Hepatocyte (in vitro differentiated cells): ENCODE measurements around the gene NCLN.

ENCODE experiments used
- CTCF ChIP-seq: fragments of 200-600 bp; sonication (generic); IDR thresholded peaks from 2 replicates; pipeline ENCODE4 v1.5.1; 2016; ENCODE audit warnings: antibody characterized with exemption, mild to moderate bottlenecking; ENCODE audit not compliant: poor library complexity
- EZH2 ChIP-seq: fragments of 200-600 bp; sonication (generic); IDR thresholded peaks from 2 replicates; pipeline ENCODE4 v1.6.1; 2016; ENCODE audit warnings: antibody characterized with exemption, mild to moderate bottlenecking, borderline replicate concordance
- EZH2phosphoT487 ChIP-seq: fragments of 200-600 bp; sonication (generic); IDR thresholded peaks from one replicate; pipeline ENCODE4 v1.6.1; 2018; ENCODE audit warnings: antibody characterized with exemption, mild to moderate bottlenecking, low read depth, moderate library complexity; ENCODE audit not compliant: unreplicated experiment, severe bottlenecking

GRCh38 chr19:3186160-3186688, 494 bp downstream of the NCLN start:
- TF ChIP-seq CTCF = no peak
- TF ChIP-seq EZH2 = no peak
- no peak for TF ChIP-seq EZH2phosphoT487
